ENCODE results near the gene MEGF6. TPM values are rescaled to one million over a fixed set of nuclear protein-coding genes. Genes with fewer than 3 reads are reported as not detected.

Gene MEGF6, protein sequence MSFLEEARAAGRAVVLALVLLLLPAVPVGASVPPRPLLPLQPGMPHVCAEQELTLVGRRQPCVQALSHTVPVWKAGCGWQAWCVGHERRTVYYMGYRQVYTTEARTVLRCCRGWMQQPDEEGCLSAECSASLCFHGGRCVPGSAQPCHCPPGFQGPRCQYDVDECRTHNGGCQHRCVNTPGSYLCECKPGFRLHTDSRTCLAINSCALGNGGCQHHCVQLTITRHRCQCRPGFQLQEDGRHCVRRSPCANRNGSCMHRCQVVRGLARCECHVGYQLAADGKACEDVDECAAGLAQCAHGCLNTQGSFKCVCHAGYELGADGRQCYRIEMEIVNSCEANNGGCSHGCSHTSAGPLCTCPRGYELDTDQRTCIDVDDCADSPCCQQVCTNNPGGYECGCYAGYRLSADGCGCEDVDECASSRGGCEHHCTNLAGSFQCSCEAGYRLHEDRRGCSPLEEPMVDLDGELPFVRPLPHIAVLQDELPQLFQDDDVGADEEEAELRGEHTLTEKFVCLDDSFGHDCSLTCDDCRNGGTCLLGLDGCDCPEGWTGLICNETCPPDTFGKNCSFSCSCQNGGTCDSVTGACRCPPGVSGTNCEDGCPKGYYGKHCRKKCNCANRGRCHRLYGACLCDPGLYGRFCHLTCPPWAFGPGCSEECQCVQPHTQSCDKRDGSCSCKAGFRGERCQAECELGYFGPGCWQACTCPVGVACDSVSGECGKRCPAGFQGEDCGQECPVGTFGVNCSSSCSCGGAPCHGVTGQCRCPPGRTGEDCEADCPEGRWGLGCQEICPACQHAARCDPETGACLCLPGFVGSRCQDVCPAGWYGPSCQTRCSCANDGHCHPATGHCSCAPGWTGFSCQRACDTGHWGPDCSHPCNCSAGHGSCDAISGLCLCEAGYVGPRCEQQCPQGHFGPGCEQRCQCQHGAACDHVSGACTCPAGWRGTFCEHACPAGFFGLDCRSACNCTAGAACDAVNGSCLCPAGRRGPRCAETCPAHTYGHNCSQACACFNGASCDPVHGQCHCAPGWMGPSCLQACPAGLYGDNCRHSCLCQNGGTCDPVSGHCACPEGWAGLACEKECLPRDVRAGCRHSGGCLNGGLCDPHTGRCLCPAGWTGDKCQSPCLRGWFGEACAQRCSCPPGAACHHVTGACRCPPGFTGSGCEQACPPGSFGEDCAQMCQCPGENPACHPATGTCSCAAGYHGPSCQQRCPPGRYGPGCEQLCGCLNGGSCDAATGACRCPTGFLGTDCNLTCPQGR (N-terminal part only)
- total RNA-seq = 194 TPM

DNA sequence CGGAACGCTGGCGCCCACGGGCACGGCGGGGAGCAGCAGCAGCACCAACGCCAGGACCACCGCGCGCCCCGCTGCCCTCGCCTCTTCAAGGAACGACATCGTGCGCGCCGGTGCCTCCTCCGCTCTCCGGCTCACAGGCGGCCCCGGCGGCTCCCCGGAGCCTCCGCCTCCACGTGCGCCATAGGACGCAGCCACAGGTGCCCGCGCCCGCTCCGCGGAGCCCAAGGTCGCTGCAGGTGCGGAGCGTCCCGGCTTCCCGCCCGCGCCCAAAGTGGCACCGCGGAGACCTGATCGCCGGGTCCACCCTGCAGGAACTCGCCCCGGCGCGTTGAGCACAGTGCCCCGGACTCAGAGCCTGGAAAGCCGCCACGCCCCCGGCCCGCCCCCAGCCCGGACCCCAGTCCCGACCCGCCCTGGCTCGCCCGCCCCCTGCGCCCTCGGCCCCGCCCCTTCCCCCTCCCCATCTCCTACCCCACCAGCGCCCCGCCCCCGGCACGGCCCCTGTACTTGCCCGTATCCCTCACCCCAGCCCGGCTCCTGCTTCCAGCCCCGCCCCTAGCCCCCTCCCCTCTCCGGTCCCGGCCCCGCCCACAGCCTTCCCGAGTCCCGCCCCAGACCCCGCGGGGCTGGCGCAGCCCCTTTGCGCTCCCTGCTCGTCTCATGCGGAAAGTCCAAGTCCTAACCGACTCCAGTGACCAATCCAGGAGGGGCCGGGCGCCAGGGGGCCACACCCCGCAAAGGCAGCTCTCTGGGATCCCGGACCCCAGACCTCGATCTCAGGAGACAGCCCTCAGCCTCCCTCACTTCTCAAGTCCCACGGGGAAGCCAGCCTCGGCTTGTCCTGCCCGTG lies at the start of gene MEGF6:
Gene MEGF6, minus strand, starts transcription at position 339 of the 850 bp plus-strand sequence. Its CDS starts 240 bp downstream, at position 99.
- Histone ChIP-seq H3K36me3 (no peaks in the 10 kb centered on the region), H3K27me3 (peaks cover 6% of the 10 kb centered on the region), H3K27ac (no peak within 1 kb of the TSS), H3K4me3 (peak within 1 kb of the TSS; percentile 53 to 59), H3K9me3 (no peaks in the 10 kb centered on the region), H3K4me1 (peaks cover 3 to 15% of the 10 kb centered on the region in 2 donors)
- DNase-seq (ENCODE audit: low spot score in 2 of 2) = no peak
- intact Hi-C loops (cut with DNase I) = no loop called here
- TF ChIP-seq, protein P1, sequence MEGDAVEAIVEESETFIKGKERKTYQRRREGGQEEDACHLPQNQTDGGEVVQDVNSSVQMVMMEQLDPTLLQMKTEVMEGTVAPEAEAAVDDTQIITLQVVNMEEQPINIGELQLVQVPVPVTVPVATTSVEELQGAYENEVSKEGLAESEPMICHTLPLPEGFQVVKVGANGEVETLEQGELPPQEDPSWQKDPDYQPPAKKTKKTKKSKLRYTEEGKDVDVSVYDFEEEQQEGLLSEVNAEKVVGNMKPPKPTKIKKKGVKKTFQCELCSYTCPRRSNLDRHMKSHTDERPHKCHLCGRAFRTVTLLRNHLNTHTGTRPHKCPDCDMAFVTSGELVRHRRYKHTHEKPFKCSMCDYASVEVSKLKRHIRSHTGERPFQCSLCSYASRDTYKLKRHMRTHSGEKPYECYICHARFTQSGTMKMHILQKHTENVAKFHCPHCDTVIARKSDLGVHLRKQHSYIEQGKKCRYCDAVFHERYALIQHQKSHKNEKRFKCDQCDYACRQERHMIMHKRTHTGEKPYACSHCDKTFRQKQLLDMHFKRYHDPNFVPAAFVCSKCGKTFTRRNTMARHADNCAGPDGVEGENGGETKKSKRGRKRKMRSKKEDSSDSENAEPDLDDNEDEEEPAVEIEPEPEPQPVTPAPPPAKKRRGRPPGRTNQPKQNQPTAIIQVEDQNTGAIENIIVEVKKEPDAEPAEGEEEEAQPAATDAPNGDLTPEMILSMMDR (IDR thresholded peaks at IDR 0.05) = no peak

DNA sequence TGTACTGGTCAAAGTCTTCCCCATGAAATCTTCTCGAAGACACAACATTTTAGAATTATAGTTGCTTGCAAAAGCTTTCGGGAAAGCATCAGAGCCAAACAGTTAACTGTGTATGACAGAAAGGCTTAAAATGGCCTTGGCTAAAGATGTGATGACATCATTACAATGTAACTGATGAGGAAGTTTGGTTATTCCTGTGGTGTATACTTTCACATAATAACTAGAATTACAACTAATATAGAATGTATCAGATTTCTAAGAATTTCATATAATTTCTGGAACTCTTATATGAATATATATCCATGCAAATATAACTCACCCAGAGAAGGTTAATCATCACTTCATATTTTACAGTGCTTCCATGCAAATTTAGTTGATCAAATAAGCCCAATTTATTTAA lies 49.4 kb upstream of the MEGF6 start:
- no peak overlapping the region for H3K4me3 ChIP-seq
- no peaks in the 10 kb centered on the region for H3K36me3 ChIP-seq
- TF ChIP-seq, protein P1 (IDR thresholded peaks at IDR 0.05) = no peak
- H3K27ac ChIP-seq = no peak overlapping the region
- DNase-seq (ENCODE audit: low spot score in 2 of 2) = no peak
- intact Hi-C loops (cut with DNase I) = no loop called here
- no peaks in the 10 kb centered on the region for H3K27me3 ChIP-seq
- H3K4me1 ChIP-seq = no peaks in the 10 kb centered on the region
- H3K9me3 ChIP-seq = no peaks in the 10 kb centered on the region

DNA sequence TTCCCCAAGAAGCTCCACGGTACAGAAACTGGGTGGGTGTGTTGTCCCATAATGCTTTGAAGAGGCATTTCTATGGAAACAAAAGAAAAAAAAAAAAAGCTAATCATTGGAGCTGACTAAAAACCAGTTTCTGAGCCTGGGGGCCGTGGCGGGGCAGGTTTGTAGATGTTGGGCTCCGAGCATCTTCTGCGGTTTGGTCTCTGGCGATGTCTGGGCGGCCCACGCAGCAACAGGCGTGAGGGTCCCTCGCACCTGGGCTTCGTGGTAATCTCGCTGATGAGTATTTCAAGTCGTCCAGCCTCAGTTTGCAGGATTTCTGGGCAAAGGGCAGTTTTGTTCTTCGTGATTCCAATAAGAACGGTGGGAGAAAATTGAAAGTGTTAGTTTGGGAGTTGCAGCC lies 47.8 kb upstream of the MEGF6 start:
- H3K9me3 ChIP-seq = no peaks in the 10 kb centered on the region
- no peaks in the 10 kb centered on the region for H3K27me3 ChIP-seq
- DNase-seq (ENCODE audit: low spot score in 2 of 2) = no peak

DNA sequence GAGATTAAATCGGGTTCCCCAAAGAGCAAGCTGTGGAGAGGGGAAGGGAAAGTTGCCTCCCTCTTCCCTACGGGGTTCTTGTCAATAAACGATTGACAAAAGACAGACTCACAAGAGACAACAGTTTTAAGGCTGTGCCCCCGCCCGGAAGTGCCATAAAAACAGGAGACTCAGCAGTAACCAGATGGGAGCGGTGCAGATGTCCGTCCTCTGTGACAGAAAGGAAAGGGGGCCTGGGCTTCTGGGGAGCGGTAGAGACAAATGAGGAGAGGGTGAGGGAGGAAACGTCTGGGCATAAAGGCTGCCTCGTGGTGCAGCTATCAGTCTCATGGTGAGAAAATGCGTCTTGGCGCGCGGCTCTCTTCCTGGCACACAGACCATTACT lies 46.9 kb upstream of the MEGF6 start:
- Histone ChIP-seq H3K4me3 (no peak overlapping the region), H3K27me3 (peaks cover under 1% of the 10 kb centered on the region), H3K27ac (no peak overlapping the region), H3K4me1 (no peaks in the 10 kb centered on the region), H3K9me3 (no peaks in the 10 kb centered on the region), H3K36me3 (no peaks in the 10 kb centered on the region)
- TF ChIP-seq, protein P1 (IDR thresholded peaks at IDR 0.05) = no peak
- DNase-seq (ENCODE audit: low spot score in 2 of 2) = no peak
- intact Hi-C loops (cut with DNase I) = no loop called here

More for the DNA sequence above, 47.8 kb upstream of the MEGF6 start:
- Histone ChIP-seq H3K27ac (no peak overlapping the region), H3K4me3 (no peak overlapping the region), H3K36me3 (no peaks in the 10 kb centered on the region), H3K4me1 (no peaks in the 10 kb centered on the region)
- intact Hi-C loops (cut with DNase I) = no loop called here
- TF ChIP-seq, protein P1 (IDR thresholded peaks at IDR 0.05) = no peak

Measured in ascending aorta (tissue), 2 donors.